ENCODE results near the gene KIAA2012.

KIAA2012 gene

DNA sequence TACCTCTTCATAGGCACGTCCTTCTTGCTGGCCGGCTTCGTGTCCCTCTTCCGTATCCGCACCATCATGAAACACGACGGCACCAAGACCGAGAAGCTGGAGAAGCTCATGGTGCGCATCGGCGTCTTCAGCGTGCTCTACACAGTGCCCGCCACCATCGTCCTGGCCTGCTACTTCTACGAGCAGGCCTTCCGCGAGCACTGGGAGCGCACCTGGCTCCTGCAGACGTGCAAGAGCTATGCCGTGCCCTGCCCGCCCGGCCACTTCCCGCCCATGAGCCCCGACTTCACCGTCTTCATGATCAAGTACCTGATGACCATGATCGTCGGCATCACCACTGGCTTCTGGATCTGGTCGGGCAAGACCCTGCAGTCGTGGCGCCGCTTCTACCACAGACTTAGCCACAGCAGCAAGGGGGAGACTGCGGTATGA, 37.1 kb upstream of the KIAA2012 start:
- TF ChIP-seq, protein P1, sequence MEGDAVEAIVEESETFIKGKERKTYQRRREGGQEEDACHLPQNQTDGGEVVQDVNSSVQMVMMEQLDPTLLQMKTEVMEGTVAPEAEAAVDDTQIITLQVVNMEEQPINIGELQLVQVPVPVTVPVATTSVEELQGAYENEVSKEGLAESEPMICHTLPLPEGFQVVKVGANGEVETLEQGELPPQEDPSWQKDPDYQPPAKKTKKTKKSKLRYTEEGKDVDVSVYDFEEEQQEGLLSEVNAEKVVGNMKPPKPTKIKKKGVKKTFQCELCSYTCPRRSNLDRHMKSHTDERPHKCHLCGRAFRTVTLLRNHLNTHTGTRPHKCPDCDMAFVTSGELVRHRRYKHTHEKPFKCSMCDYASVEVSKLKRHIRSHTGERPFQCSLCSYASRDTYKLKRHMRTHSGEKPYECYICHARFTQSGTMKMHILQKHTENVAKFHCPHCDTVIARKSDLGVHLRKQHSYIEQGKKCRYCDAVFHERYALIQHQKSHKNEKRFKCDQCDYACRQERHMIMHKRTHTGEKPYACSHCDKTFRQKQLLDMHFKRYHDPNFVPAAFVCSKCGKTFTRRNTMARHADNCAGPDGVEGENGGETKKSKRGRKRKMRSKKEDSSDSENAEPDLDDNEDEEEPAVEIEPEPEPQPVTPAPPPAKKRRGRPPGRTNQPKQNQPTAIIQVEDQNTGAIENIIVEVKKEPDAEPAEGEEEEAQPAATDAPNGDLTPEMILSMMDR (IDR thresholded peaks at IDR 0.05; ENCODE audit: control insufficient read depth, insufficient read depth, low read depth, low read length, missing control alignments): no peak
- DNase-seq (ENCODE audit: low read depth): no peak
- peak overlapping the region; percentile 58 for H3K4me3 ChIP-seq (ENCODE audit: control insufficient read depth, low read depth, low read length)

DNA sequence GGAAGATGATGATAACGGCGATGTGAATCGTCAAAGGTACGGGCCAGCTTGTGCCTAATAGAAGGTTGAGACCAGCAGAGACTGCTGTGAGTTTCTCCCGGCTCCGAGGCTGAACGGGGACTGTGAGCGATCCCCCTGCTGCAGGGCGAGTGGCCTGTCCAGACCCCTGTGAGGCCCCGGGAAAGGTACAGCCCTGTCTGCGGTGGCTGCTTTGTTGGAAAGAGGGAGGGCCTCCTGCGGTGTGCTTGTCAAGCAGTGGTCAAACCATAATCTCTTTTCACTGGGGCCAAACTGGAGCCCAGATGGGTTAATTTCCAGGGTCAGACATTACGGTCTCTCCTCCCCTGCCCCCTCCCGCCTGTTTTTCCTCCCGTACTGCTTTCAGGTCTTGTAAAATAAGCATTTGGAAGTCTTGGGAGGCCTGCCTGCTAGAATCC, 36.4 kb upstream of the KIAA2012 start:
- DNase-seq (ENCODE audit: low read depth): no peak
- H3K4me3 ChIP-seq (ENCODE audit: control insufficient read depth, low read depth, low read length): peak overlapping the region; percentile 58
- TF ChIP-seq, protein P1 (IDR thresholded peaks at IDR 0.05; ENCODE audit: control insufficient read depth, insufficient read depth, low read depth, low read length, missing control alignments): no peak

DNA sequence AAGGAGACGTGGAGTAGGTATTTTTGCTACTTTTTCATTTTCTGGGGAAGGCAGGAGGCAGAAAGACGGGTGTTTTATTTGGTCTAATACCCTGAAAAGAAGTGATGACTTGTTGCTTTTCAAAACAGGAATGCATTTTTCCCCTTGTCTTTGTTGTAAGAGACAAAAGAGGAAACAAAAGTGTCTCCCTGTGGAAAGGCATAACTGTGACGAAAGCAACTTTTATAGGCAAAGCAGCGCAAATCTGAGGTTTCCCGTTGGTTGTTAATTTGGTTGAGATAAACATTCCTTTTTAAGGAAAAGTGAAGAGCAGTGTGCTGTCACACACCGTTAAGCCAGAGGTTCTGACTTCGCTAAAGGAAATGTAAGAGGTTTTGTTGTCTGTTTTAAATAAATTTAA, 36.0 kb upstream of the KIAA2012 start:
- peak overlapping the region; percentile 58 for H3K4me3 ChIP-seq (ENCODE audit: control insufficient read depth, low read depth, low read length)
- DNase-seq (ENCODE audit: low read depth): no peak

DNA sequence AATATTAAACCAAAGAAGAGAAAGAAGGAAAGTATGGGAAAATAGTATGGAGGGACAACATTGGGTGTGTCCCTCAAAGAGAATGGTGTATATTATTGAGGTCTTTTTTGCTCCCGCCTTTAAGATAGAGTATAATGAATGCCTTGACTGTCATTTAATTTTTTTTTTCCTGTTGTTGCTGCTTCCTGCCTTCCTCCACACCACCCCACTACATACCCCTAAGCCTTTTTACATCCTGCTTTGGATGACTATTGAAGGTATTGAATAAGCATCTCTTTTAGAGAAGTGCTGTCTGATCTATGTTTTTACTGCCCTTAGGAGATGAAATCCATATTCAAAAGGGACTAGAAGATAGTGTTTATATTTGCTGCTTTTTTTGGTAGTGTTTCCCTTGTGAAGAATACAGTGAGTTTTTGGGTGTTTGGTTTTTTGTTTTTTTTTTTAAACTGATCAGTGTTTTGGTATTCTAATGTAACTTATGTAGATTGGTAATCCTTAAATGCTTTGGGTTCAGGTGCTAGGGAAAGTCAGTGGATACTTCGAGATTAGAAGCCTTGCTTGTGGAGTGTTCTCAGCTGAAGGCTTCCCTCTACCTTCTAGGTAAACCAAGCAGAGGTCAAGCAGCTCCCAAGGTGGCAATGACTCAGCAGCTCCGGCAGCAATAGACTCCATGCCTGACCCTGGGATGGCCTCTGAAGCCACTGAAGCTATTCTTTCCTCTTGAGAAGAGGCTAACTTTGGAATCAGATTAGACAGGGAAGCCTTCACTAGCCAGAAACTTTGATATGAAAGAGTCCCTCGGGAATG, 34.4 kb upstream of the KIAA2012 start:
- TF ChIP-seq, protein P1 (IDR thresholded peaks at IDR 0.05; ENCODE audit: control insufficient read depth, insufficient read depth, low read depth, low read length, missing control alignments): no peak
- no peak for DNase-seq (ENCODE audit: low read depth)
- peak overlapping the region; percentile 16 for H3K4me3 ChIP-seq (ENCODE audit: control insufficient read depth, low read depth, low read length)

More for the DNA sequence above, 36.0 kb upstream of the KIAA2012 start:
- TF ChIP-seq, protein P1 (IDR thresholded peaks at IDR 0.05; ENCODE audit: control insufficient read depth, insufficient read depth, low read depth, low read length, missing control alignments): no peak

DNA sequence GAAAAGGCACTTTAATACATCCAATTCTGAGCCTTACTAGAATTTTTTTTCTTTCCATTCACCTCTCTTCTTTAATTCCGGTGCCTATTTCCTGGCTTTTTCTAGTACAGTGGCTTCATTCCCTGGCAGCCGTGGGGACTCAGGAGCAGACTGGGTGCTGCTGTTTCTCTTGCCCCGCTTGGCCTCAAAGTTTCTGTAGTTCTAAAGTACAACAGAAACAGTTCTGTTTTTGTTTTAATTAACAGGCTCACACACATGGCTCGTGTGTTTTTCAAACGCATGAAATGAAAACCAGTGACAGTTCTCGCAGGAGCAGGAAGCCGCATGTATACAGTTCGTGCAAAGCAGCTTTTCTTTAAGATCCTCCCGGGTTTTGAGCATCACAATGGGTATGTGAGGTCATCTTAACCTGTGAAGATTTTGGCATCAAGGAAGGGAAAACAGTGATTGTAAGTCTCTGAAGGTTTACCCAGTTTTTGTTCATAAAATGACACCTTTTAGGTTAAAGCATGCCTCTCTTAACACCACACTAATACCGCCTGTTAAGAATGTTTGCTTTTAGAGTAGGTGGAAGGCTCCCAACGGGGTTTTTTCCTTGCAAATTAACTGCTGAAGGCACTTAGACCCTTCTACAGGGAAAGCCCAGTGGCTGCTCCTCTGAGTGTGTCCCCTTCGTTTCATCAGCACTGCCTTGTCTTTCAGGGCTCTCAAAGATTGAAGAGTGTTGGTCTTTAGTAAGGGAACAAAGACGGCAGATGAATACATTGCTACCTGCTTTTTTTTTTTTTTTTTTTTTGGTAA, 33.6 kb upstream of the KIAA2012 start:
- H3K4me3 ChIP-seq (ENCODE audit: control insufficient read depth, low read depth, low read length): no peak overlapping the region

More for the DNA sequence above, 33.6 kb upstream of the KIAA2012 start:
- DNase-seq (ENCODE audit: low read depth): no peak
- TF ChIP-seq, protein P1 (IDR thresholded peaks at IDR 0.05; ENCODE audit: control insufficient read depth, insufficient read depth, low read depth, low read length, missing control alignments): no peak
